HL-60/S4 treated with retinoic acid at 250 ng/mL for 4 days and 3 days (cell line): Measurements from ENCODE around the gene ULK4.
"Not testable (repeated sequence)": the region's sequence is repeated elsewhere in the genome, so short reads cannot be mapped to it uniquely, and the experiment has no call there.

ENCODE experiments used
- in situ Hi-C: fragments of 300-500 bp; cut with MboI; formaldehyde crosslinking; loops from 2 replicates; pipeline ENCODE4 v1.7.0; 2022; ENCODE audit warnings: low sequenced_read_pairs

ULK4 gene

DNA sequence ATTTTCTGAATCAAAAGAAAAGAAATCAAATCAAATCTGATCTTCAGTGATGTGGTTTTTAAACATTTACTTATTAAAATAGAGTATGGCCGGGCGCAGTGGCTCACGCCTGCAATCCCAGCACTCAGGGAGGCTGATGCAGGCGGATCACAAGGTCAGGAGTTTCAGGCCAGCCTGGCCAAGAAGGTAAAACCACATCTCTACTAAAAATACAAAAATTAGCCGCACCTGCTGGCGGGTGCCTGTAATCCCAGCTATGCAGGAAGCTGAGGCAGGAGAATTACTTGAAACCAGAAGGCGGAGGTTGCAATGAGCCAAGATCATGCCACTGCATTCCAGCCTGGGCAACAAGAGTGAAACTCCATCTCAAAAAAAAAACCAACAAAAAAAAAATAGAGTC, 169.1 kb downstream of the ULK4 start:
- in situ Hi-C loops: no loop called here

DNA sequence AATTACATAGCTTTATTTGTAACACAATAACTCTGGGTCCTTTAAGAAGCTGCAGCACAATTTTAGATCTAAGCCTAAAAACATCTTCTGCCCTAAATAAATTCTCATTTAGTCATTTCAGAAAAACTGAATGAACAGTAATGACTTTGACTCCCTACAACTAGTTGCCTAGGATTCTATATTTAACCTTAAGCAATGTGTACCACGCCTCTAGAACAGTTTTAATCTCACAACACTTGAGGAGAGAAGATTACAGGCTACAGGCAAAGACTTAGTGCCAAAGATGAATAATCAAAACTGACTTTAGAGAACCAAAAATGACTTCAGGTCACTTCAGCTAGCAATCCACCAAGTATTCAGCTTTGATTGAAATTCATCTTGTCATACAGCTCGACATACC, 192.8 kb downstream of the ULK4 start:
- in situ Hi-C loops: no loop called here

DNA sequence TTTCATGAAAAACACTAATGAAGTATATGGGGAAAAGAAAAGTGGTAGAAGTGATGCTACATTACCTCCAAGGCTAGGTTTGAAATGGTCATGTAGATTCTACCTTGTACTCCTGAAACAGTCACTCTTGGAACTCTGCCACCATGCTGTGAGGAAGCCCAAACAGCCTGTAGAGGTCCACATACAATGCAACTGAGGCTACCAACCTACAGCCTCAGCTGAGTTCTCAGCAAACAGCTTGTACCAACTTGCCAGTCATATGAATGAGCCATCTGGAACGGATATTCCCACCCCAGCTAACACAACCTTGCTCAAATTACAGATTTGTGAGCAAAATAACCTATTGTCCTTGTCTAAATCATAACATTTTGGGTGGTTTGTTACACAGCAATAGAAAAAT, 193.5 kb downstream of the ULK4 start:
- in situ Hi-C loops: no loop called here

DNA sequence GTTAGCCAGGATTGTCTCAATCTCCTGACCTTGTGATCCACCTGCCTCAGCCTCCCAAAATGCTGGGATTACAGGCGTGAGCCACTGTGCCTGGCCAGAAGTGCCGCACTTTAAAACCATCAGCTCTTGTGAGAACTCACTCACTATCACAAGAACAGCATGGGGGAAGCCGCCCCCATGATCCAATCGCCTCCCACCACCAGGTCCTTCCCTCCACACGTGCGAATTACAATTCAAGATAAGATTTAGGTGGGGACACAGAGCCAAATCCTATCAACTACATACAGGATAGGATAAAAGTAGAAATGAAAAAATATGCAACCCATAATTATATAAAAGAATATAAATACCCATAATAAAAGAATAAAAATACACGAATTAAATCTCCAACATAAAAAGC, 199.0 kb downstream of the ULK4 start:
- in situ Hi-C loops: not testable (repeated sequence)

DNA sequence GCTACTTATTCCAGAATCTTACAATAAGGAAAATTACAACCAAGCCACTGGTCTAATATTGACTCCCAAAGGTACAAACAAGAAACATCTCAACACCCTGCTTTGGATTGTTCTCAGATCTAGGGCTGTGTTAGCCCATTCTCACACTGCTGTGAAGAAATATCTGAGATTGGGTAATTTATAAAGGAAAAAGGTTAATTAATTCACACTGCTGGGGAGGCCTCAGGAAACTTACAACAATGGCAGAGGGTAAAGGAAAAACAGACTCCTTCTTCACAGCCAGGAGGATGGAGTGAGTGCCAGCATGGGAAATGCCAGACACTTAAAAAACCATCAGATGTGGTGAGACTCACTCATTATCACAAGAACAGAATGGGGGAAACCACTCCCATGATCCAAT, 208.3 kb downstream of the ULK4 start:
- in situ Hi-C loops: no loop called here

DNA sequence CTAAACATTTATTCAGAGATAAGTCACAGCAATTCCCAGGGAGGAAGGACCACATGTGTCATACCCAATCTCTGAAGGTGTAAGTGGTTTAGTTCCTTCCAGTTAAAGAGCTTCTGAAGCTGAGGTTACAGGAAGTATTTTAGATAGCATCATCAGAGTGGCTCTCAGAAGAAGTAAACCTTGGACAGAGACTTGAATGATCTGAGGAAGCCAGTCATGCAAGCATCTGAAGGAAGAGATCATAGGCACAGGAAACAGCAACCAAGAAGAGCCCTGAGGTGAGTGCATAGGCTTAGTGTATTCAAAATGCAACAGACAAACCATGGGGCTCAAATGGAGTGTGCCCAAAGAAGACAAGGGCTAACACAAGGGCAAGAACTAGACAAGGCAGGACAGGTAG, 210.3 kb downstream of the ULK4 start:
- in situ Hi-C loops: no loop called here

DNA sequence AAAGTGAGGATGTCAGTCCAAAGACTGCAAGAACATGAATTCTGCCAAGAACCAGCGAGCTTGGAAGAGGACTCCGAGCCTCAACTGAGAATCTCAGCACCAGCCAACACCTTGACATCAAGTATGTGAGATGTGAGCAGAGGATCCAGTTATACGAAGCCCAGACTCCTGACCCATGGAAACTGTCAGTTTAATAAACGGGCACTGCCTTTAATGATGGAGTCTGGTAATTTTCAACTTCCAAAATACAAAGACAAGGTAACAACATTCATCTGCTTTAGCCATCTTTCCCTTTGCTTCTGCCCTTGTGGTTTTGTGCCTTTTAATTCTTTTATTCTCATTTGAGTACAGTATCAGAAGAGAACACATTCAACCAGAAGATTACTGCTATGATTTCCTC, 211.9 kb downstream of the ULK4 start:
- in situ Hi-C loops: no loop called here

DNA sequence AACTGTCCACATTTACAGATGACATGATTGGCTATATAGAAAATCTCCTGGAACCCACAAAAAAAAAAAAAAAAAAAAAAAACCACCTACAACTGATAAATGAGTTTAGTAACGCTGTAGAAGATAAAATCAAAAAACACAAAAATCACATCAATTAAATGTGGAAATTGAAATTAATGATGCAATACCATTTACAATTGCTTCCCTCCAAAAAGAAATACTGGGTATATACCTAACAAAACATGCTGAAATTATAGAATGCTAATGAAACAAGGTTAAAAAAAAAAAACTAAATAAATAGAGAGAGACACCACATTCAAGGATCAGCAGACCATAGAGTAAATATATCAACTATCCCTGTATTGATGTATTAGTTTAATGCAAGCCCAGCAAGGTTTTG, 215.7 kb downstream of the ULK4 start:
- in situ Hi-C loops: no loop called here

DNA sequence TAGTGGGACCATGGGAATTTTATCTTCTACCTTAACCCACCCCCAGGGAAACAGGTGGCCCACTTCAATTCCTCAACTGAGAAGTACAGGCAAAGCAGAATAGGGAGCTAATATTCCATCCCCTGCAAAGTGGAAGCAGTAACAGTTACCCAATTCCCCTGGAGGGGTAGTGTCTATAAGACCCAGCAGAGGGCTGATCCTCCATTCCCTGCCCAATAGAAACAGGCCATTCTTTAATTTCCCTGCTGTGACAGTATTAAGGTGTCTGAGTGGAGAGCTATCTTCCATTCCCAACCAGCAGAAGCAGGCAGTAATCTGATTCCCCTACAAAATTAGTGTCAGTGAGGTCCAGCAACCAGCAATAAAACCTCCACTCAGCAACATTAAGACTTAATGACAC, 219.8 kb downstream of the ULK4 start:
- in situ Hi-C loops: no loop called here

DNA sequence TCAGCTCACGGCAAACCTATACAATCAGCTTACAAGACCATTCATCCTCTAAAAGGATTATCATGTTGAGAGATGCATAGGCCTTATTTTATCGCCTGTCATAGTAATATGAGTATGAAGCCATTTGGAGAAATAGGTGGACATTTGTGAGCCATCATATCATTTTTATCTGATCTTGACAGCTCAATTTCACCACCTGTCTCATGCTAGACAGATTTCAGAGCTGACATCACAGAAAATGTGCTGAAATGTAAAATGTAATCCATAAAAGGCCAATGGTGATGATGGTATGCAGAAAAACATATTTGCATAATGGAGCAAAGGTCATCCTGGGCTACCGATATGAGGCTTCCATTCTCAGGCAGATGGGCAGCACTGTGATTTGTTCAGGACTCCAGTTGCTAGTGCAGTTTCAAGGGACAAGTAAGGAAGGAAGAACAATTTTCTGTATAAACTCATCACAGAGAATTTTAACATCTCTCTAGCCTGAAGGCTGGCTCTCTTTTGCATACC, 221.5 kb downstream of the ULK4 start:
- in situ Hi-C loops: no loop called here

DNA sequence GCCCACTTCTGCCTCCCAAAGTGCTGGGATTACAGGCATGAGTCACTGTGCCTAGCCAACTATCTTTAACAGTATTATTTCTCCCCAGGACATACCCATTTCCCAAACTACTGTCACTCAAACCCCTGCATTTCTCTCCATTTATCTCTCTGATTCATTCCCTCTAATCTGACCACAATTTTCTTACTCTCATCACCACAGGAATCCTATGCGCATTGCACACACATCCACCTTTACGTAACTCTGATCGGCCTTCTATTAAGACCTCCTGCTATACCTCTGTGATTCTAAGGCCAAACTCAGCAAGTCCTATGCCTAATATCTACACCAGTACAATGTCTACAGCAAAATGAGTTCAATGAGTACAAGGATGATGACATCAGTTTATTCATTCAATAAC, 235.0 kb downstream of the ULK4 start:
- in situ Hi-C loops: no loop called here

DNA sequence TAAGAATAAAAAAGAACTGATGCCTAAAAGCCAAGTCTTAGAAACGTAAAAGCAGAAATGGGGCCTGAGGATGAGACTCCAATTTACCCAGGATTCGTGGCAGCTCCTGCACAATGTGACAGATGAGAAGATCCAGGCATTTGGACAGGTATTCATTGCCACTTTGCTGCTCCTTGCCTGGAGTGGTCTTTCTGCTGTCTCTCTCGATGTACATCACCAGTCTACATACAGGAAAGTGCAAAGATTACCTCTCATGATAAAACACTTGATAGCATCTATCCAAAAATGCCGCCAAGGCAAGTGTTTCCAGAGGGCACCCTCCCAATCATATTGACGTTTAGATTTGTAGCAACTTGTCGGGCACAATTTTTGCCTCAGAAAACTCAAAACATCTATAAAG, 244.3 kb downstream of the ULK4 start:
- in situ Hi-C loops: no loop called here

DNA sequence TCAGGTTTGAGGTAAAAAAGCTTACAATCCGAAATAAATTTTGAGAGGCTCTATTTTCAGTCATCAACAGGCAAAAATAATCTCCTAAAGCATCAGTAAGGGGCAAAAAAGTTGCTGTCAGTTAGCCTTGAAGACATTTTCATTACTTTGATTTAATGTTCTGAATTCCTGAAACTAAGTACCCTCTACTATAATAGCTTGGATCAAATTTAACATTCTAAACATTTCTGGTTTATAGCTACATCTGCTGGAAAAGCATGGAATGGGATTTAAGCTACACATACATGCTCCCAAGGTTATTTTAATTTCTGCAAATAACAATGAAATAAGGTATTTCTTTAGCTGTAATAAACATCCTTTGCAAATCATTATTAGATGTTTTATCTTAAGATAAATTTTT, 245.4 kb downstream of the ULK4 start:
- in situ Hi-C loops: no loop called here

DNA sequence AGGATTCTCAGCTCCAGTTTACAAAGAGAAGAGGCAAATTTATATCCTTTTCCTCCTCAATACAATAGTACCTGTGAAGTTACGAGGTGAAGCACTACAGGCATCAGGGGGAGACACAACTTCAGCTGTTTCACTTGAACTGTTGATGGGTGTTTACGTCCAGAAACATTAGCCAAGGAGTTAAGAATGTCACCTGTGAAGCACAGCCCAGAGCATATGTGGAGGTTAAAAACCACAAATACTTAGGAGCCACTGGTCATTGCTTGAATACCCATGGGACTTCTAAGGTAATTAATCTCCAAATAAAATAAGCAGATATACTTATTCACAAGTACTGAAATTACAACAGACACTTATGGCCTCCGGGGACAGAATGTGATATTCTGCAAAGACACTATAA, 246.5 kb downstream of the ULK4 start:
- in situ Hi-C loops: no loop called here

DNA sequence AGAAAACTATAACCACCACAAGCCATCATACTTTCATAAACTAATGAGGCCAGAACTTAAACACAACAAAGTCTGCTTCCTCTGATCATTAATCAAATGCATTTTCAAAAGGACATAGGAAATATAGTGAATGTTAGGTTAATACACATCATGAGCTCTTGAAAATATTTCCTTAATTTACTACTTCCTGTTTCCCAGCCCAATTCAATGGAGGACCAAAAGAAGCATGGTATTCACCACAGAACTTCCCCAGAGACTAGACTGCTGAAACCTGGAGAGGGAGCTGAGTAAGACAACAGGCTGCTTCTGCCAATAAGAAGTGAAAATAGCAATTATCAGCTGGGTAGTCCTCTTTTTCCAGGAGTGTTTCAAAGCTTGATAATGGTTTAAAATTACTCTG, 250.3 kb downstream of the ULK4 start:
- in situ Hi-C loops: no loop called here

DNA sequence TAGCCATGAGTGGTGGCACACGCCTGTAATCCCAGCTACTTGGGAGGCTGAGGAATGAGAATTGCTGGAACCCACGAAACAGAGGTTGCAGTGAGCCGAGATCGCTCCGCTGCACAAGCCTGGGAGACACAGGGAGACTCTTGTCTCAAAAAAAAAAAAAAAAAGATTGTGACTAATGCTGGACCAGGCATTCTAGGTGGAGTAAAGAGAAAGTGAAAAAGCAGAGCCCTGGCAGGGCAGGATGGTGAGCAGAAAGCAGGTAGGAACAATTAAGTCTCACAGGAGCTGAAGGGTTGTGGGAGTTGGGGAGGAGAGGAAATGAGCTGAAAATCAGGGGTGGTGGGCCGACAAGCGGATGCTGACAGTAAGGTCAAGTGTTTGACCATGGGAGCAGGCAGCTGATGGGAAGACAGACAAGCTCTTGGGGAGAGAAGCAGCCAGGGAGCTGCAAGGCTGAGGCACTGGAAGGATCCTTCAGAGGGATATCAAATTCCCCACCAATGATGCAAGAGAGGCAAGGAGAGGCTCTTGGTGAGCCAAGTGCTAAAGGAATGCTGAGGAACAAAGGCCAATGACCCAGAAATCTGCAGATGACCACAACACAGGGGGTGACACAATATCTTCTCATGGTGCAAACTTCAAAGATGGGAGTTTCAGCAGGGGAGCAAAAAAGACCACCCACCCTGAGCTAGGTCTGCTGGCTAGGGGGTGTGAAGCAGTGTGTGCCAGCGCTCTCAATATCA, 251.1 kb downstream of the ULK4 start:
- in situ Hi-C loops: no loop called here

DNA sequence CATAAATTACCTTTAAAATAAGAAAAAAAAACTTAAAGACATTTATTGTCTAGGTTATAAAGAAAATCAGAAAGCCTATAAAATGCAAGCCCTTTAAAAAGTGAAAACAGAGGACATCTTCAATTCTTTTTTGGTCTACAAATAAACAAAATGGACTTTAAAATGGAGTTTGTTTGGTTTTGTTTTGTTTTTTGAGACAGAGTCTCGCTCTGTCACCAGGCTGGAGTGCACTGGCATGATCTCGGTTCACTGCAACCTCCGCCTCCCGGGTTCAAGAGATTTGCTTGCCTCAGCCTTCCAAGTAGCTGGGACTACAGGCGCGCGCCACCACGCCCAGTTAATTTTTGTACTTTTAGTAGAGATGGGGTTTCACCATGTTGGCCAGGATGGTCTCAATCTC, 252.7 kb downstream of the ULK4 start:
- in situ Hi-C loops: not testable (repeated sequence)

DNA sequence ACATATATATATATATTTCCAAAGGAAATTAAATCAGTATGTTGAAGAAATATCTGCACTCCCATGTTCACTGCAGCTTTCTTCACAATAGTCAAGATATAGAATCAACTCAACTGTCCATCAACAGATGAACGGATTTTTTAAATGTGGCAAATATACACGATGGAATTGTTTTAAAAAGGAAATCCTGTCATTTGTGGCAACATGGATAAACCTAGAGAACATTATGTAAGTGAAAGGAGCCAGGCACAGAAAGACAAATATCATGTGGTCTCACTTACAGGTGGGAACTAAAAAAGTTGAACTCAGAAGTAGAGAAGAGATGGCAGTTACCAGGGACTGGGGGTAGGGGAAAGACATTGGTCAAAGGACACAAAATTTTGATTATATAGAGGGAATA, 253.7 kb downstream of the ULK4 start:
- in situ Hi-C loops: no loop called here

DNA sequence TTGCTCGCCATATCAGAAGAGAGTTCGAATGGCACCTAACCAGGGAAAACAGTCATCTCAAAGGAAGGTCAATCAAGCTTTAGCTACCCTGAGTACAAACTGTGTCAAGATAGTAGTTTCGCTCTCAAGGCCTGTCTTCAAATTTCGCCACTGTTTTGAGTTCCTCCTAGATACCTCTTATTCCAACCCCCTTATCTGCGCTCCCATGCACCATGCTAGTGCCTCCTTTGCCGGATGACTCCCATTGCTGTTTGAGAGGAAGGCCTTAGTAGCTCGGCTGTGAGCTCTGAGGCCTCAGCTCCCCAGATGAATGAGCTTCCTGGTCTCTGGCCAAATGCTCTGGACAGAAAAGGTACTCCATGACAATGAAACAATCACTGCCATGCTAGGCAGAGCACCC, 256.0 kb downstream of the ULK4 start:
- in situ Hi-C loops: no loop called here

DNA sequence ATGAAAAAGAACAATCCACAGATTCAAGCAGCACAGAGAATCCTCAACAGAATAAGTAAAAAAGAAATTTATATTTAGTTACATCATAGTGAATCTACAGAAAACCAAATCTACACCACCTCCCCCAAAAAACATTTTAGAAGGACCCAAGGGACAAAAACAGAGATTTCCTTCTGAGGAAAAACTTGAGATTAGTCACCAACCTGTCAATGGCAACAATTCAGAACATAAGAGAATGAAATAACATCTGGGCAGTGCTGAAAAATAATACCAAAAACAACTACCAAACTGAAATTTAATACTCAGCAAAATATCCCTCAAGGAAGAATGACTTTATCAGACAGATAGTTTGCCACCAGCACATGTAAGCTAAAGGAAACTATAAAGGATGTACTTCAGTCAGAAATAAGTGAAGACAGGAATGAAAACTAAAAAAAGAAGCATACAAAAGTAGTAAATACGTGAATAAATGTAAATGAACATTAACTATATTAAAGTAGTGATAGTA, 260.7 kb downstream of the ULK4 start:
- in situ Hi-C loops: no loop called here

DNA sequence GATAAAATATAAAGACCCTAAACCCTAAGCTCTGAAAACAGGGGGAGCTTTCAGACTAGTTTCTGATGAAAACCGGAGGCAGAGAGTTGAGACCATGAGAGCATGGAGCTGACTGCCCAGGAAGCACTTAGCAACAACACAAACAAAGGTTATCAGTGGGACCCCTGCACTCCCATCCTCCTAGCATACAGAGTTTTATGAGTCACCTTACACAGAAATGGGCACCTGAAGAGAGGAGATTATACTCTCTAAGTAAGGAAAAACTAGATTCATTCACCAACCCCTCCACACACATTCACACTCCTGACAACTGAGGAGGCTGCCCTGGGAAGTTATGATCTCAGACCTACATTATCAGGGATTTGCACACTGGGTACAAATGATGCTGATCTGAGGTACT, 261.7 kb downstream of the ULK4 start:
- in situ Hi-C loops: no loop called here

DNA sequence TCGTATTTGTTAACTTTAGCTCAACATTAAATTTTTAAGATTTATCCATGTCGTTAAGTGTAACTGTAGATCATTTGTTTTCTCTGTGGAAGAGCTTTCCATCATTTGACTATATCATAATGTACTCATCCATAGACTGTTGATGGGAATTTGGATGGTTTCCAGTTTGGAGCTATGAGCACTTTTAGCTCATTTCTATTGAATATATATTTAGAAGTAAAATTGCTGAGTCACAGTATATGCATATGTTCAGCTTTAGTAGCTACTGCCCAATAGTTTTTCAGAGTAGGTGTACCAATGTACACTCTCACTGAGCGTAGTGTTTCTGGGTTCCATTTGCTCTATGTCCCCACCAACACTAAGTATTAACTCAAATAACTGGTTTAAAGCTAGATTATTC, 263.0 kb downstream of the ULK4 start:
- in situ Hi-C loops: no loop called here

DNA sequence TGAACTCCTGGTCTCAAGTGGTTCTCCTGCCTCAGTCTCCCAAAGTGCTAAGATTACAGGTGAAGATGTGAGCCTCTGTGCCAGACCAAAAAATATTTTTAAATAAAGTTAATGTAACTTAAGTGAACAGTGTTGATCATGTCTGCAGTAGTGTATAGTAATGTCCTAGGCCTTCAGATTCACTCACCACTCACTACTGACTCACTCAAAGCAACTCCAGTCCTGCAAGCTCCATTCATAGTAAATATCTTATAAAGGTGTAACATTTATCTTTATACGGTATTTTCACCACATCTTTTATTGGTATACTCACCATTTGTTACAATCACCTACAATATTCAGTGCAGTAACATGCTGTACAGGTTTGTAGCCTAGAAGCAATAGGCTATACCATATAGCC, 264.2 kb downstream of the ULK4 start:
- in situ Hi-C loops: no loop called here
